ENCODE measurements around the gene PSMC1. TPM values are rescaled to one million over a fixed set of nuclear protein-coding genes. Genes with fewer than 3 reads are reported as not detected.
A peak's percentile ranks its signal among the peaks of the same experiment; 100 is the strongest.
"Not testable (repeated sequence)": the region's sequence is repeated elsewhere in the genome, so short reads cannot be mapped to it uniquely, and the experiment has no call there.

The PSMC1 gene
- 181 TPM for polyA plus RNA-seq (2013, experiment 1 of 2)
- polyA plus RNA-seq (2013, experiment 2 of 2) = 201 TPM

GRCh38 chr14:90256354-90257131 is at the start of gene PSMC1:
Gene PSMC1, plus strand, starts transcription at chr14:90256553. Its CDS starts 45 bp downstream, at chr14:90256598.
- peaks cover 37% of the 10 kb centered on the region for H3K36me3 ChIP-seq (ENCODE audit: control insufficient read depth, insufficient read depth, low read length)
- peak within 1 kb of the TSS; percentile 98 for H3K4me3 ChIP-seq (ENCODE audit: extremely low read depth, insufficient read depth, low read length, poor library complexity, severe bottlenecking)
- H3K27ac ChIP-seq (ENCODE audit: low read depth, low read length, severe bottlenecking) = peak within 1 kb of the TSS; percentile 96
- peaks cover 7% of the 10 kb centered on the region for H3K4me1 ChIP-seq (ENCODE audit: control insufficient read depth, insufficient read depth, low read length, poor library complexity, severe bottlenecking)
- no peaks in the 10 kb centered on the region for H3K9me3 ChIP-seq (ENCODE audit: control insufficient read depth, low read length)
- WGBS, 2 experiments (ENCODE audit: insufficient coverage in 2 of 2) = 0% methylated on average over 29 to 39 of the region's 55 CpGs

- H3K4me1 ChIP-seq (ENCODE audit: control insufficient read depth, insufficient read depth, low read length, poor library complexity, severe bottlenecking) = no peaks in the 10 kb centered on the region
- no peak overlapping the region for H3K27ac ChIP-seq (ENCODE audit: low read depth, low read length, severe bottlenecking)
- H3K36me3 ChIP-seq (ENCODE audit: control insufficient read depth, insufficient read depth, low read length) = no peaks in the 10 kb centered on the region
- 78 to 83% methylated on average over 7 of the region's 7 CpGs for WGBS, 2 experiments (ENCODE audit: insufficient coverage in 2 of 2)
- no peaks in the 10 kb centered on the region for H3K9me3 ChIP-seq (ENCODE audit: control insufficient read depth, low read length)
- no peak overlapping the region for H3K4me3 ChIP-seq (ENCODE audit: extremely low read depth, insufficient read depth, low read length, poor library complexity, severe bottlenecking)
Measured at GRCh38 chr14:90213099-90213748, 43.1 kb upstream of the PSMC1 start.

- 40 to 84% methylated on average over 1 to 3 of the region's 4 CpGs for WGBS, 2 experiments (ENCODE audit: insufficient coverage in 2 of 2)
- Histone ChIP-seq H3K9me3 (ENCODE audit: control insufficient read depth, low read length) (peaks cover under 1% of the 10 kb centered on the region), H3K36me3 (ENCODE audit: control insufficient read depth, insufficient read depth, low read length) (no peaks in the 10 kb centered on the region), H3K4me1 (ENCODE audit: control insufficient read depth, insufficient read depth, low read length, poor library complexity, severe bottlenecking) (no peaks in the 10 kb centered on the region), H3K4me3 (ENCODE audit: extremely low read depth, insufficient read depth, low read length, poor library complexity, severe bottlenecking) (no peak overlapping the region), H3K27ac (ENCODE audit: low read depth, low read length, severe bottlenecking) (no peak overlapping the region)
Measured at GRCh38 chr14:90228478-90228877, 27.9 kb upstream of the PSMC1 start.

- not testable (repeated sequence) for H3K9me3 ChIP-seq (ENCODE audit: control insufficient read depth, low read length); H3K4me1 ChIP-seq (ENCODE audit: control insufficient read depth, insufficient read depth, low read length, poor library complexity, severe bottlenecking); H3K4me3 ChIP-seq (ENCODE audit: extremely low read depth, insufficient read depth, low read length, poor library complexity, severe bottlenecking); H3K36me3 ChIP-seq (ENCODE audit: control insufficient read depth, insufficient read depth, low read length); H3K27ac ChIP-seq (ENCODE audit: low read depth, low read length, severe bottlenecking)
- 100% methylated on average over 1 of the region's 1 CpG for WGBS, 2 experiments (ENCODE audit: insufficient coverage in 2 of 2)
Measured at GRCh38 chr14:90229942-90230341, 26.4 kb upstream of the PSMC1 start.

- no peak overlapping the region for H3K4me3 ChIP-seq (ENCODE audit: extremely low read depth, insufficient read depth, low read length, poor library complexity, severe bottlenecking)
- 17 to 26% methylated on average over 19 to 20 of the region's 25 CpGs for WGBS, 2 experiments (ENCODE audit: insufficient coverage in 2 of 2)
- no peaks in the 10 kb centered on the region for H3K4me1 ChIP-seq (ENCODE audit: control insufficient read depth, insufficient read depth, low read length, poor library complexity, severe bottlenecking)
- H3K36me3 ChIP-seq (ENCODE audit: control insufficient read depth, insufficient read depth, low read length) = no peaks in the 10 kb centered on the region
- H3K27ac ChIP-seq (ENCODE audit: low read depth, low read length, severe bottlenecking) = no peak overlapping the region
- H3K9me3 ChIP-seq (ENCODE audit: control insufficient read depth, low read length) = peaks cover 26% of the 10 kb centered on the region
Measured at GRCh38 chr14:90235179-90235976, 21.0 kb upstream of the PSMC1 start.

- peaks cover 35% of the 10 kb centered on the region for H3K9me3 ChIP-seq (ENCODE audit: control insufficient read depth, low read length)
- no peaks in the 10 kb centered on the region for H3K36me3 ChIP-seq (ENCODE audit: control insufficient read depth, insufficient read depth, low read length)
- 67 to 75% methylated on average over 3 of the region's 3 CpGs for WGBS, 2 experiments (ENCODE audit: insufficient coverage in 2 of 2)
- H3K27ac ChIP-seq (ENCODE audit: low read depth, low read length, severe bottlenecking) = no peak overlapping the region
- no peak overlapping the region for H3K4me3 ChIP-seq (ENCODE audit: extremely low read depth, insufficient read depth, low read length, poor library complexity, severe bottlenecking)
- H3K4me1 ChIP-seq (ENCODE audit: control insufficient read depth, insufficient read depth, low read length, poor library complexity, severe bottlenecking) = no peaks in the 10 kb centered on the region
Measured at GRCh38 chr14:90239139-90239538, 17.2 kb upstream of the PSMC1 start.

- Histone ChIP-seq H3K27ac (ENCODE audit: low read depth, low read length, severe bottlenecking) (no peak overlapping the region), H3K36me3 (ENCODE audit: control insufficient read depth, insufficient read depth, low read length) (no peaks in the 10 kb centered on the region), H3K9me3 (ENCODE audit: control insufficient read depth, low read length) (peaks cover 35% of the 10 kb centered on the region), H3K4me1 (ENCODE audit: control insufficient read depth, insufficient read depth, low read length, poor library complexity, severe bottlenecking) (no peaks in the 10 kb centered on the region), H3K4me3 (ENCODE audit: extremely low read depth, insufficient read depth, low read length, poor library complexity, severe bottlenecking) (no peak overlapping the region)
Measured at GRCh38 chr14:90242444-90242843, 13.9 kb upstream of the PSMC1 start.

GRCh38 chr14:90246936-90247335 is 9.4 kb upstream of the PSMC1 start:
- no peaks in the 10 kb centered on the region for H3K9me3 ChIP-seq (ENCODE audit: control insufficient read depth, low read length)
- H3K36me3 ChIP-seq (ENCODE audit: control insufficient read depth, insufficient read depth, low read length) = no peaks in the 10 kb centered on the region
- WGBS, 2 experiments (ENCODE audit: insufficient coverage in 2 of 2) = 91% methylated on average over 3 of the region's 4 CpGs; no CpG with 5 or more reads in 1 of the 2 experiments
- H3K4me1 ChIP-seq (ENCODE audit: control insufficient read depth, insufficient read depth, low read length, poor library complexity, severe bottlenecking) = no peaks in the 10 kb centered on the region
- no peak overlapping the region for H3K27ac ChIP-seq (ENCODE audit: low read depth, low read length, severe bottlenecking)
- H3K4me3 ChIP-seq (ENCODE audit: extremely low read depth, insufficient read depth, low read length, poor library complexity, severe bottlenecking) = no peak overlapping the region

GRCh38 chr14:90247441-90247840 is 8.9 kb upstream of the PSMC1 start:
- H3K36me3 ChIP-seq (ENCODE audit: control insufficient read depth, insufficient read depth, low read length); H3K4me3 ChIP-seq (ENCODE audit: extremely low read depth, insufficient read depth, low read length, poor library complexity, severe bottlenecking); H3K9me3 ChIP-seq (ENCODE audit: control insufficient read depth, low read length); H3K27ac ChIP-seq (ENCODE audit: low read depth, low read length, severe bottlenecking); H3K4me1 ChIP-seq (ENCODE audit: control insufficient read depth, insufficient read depth, low read length, poor library complexity, severe bottlenecking): not testable (repeated sequence)
- WGBS, 2 experiments (ENCODE audit: insufficient coverage in 2 of 2) = 70 to 88% methylated on average over 2 to 7 of the region's 10 CpGs

- no peaks in the 10 kb centered on the region for H3K9me3 ChIP-seq (ENCODE audit: control insufficient read depth, low read length)
- H3K4me1 ChIP-seq (ENCODE audit: control insufficient read depth, insufficient read depth, low read length, poor library complexity, severe bottlenecking) = no peaks in the 10 kb centered on the region
- H3K36me3 ChIP-seq (ENCODE audit: control insufficient read depth, insufficient read depth, low read length) = no peaks in the 10 kb centered on the region
- no peak overlapping the region for H3K4me3 ChIP-seq (ENCODE audit: extremely low read depth, insufficient read depth, low read length, poor library complexity, severe bottlenecking)
- 100% methylated on average over 1 to 2 of the region's 2 CpGs for WGBS, 2 experiments (ENCODE audit: insufficient coverage in 2 of 2)
- H3K27ac ChIP-seq (ENCODE audit: low read depth, low read length, severe bottlenecking) = no peak overlapping the region
Measured at GRCh38 chr14:90248594-90248993, 7.8 kb upstream of the PSMC1 start.
